HEK293 (cell line): ENCODE data around the gene KBTBD12.

Experiments
- CTCF ChIA-PET: fragments of 350-600 bp; formaldehyde crosslinking; extraction: SDS; loops from one replicate; lab custom pipeline; 2021; ENCODE audit warnings: antibody characterized with exemption; lab: Yijun Ruan, JAX
- POLR2A ChIA-PET: fragments of 300-600 bp; formaldehyde crosslinking; extraction: SDS; loops from one replicate; lab custom pipeline; 2020; ENCODE audit warnings: antibody characterized with exemption, inconsistent platforms; lab: Yijun Ruan, JAX
- H3K27ac ChIP-seq: fragments of 200-500 bp; sonication (Bioruptor generic); 2 replicates; pipeline ENCODE4 v1.5.1; 2014; ENCODE audit warnings: low read depth, low read length, control low read depth, inconsistent platforms; ENCODE audit errors: extremely low read depth
- H3K36me3 ChIP-seq, 2 experiments: fragments of 200-500 bp in 1 of 2; sonication (Bioruptor generic) in 1 of 2; 1 replicate in 1 of 2; 2 replicates in 1 of 2; pipeline ENCODE4 v1.5.1; 2014 to 2017; ENCODE audit warnings: inconsistent platforms in 2 of 2, low read length in 2 of 2; ENCODE audit not compliant: control insufficient read depth in 2 of 2, insufficient read depth in 1 of 2
- H3K4me1 ChIP-seq: fragments of 200-500 bp; sonication (Bioruptor generic); 2 replicates; pipeline ENCODE4 v1.5.1; 2014; ENCODE audit warnings: mild to moderate bottlenecking, low read length, inconsistent platforms; ENCODE audit not compliant: control insufficient read depth, insufficient read depth
- H3K4me3 ChIP-seq: 2 replicates; pipeline ENCODE4 v1.5.1; 2011; ENCODE audit warnings: low read depth, mild to moderate bottlenecking, control low read depth, low read length, moderate library complexity
- H3K9me3 ChIP-seq: fragments of 200-500 bp; sonication (Bioruptor generic); 2 replicates; pipeline ENCODE4 v1.5.1; 2014; ENCODE audit warnings: low read depth, low read length, inconsistent platforms; ENCODE audit not compliant: control insufficient read depth, insufficient read depth
- EGR2 ChIP-seq: fragments of 450-650 bp; formaldehyde crosslinking; IDR thresholded peaks from 2 replicates; pipeline ENCODE4 v1.5.1; 2016; ENCODE audit warnings: low read depth, missing biosample characterization, missing genetic modification characterization
- FEZF1 ChIP-seq: fragments of 450-650 bp; formaldehyde crosslinking; IDR thresholded peaks from 2 replicates; pipeline ENCODE4 v1.5.1; 2016; ENCODE audit warnings: missing biosample characterization, missing genetic modification characterization
- GLI4 ChIP-seq: fragments of 450-650 bp; formaldehyde crosslinking; IDR thresholded peaks from 2 replicates; pipeline ENCODE4 v1.5.1; 2016; ENCODE audit warnings: missing biosample characterization, missing genetic modification characterization
- GLIS1 ChIP-seq: fragments of 450-650 bp; formaldehyde crosslinking; IDR thresholded peaks from 2 replicates; pipeline ENCODE4 v1.5.1; 2016; ENCODE audit warnings: missing biosample characterization, missing genetic modification characterization
- HOXC10 ChIP-seq: sonication (generic); formaldehyde crosslinking; IDR thresholded peaks from 2 replicates; pipeline ENCODE4 v1.8.1; 2023; ENCODE audit warnings: mild to moderate bottlenecking, missing genetic modification reagents
- MEIS1 ChIP-seq: sonication (generic); formaldehyde crosslinking; IDR thresholded peaks from 2 replicates; pipeline ENCODE4 v1.8.1; 2022; ENCODE audit warnings: missing genetic modification reagents, mild to moderate bottlenecking, borderline replicate concordance
- OSR2 ChIP-seq: fragments of 450-650 bp; formaldehyde crosslinking; IDR thresholded peaks from 2 replicates; pipeline ENCODE4 v1.5.1; 2016; ENCODE audit warnings: missing biosample characterization, missing genetic modification characterization
- RBAK ChIP-seq: fragments of 450-650 bp; formaldehyde crosslinking; IDR thresholded peaks from 2 replicates; pipeline ENCODE4 v1.5.1; 2016; ENCODE audit warnings: missing biosample characterization, missing genetic modification characterization
- REPIN1 ChIP-seq: fragments of 450-650 bp; formaldehyde crosslinking; IDR thresholded peaks from 2 replicates; pipeline ENCODE4 v1.5.1; 2017; ENCODE audit warnings: missing biosample characterization, missing genetic modification characterization, low read depth
- SP2 ChIP-seq: fragments of 450-650 bp; formaldehyde crosslinking; IDR thresholded peaks from 2 replicates; pipeline ENCODE4 v1.5.1; 2016; ENCODE audit warnings: missing biosample characterization, missing genetic modification characterization
- ZBTB1 ChIP-seq: fragments of 450-650 bp; formaldehyde crosslinking; IDR thresholded peaks from 2 replicates; pipeline ENCODE4 v1.5.1; 2016; ENCODE audit warnings: missing biosample characterization, missing genetic modification characterization
- ZBTB11 ChIP-seq: fragments of 450-650 bp; formaldehyde crosslinking; conservative IDR thresholded peaks from 2 replicates; pipeline ENCODE4 v1.5.1; 2016; ENCODE audit warnings: low read depth, missing biosample characterization, missing genetic modification characterization
- ZBTB17 ChIP-seq: fragments of 450-650 bp; formaldehyde crosslinking; IDR thresholded peaks from 2 replicates; pipeline ENCODE4 v1.5.1; 2016; ENCODE audit warnings: missing biosample characterization, missing genetic modification characterization
- ZBTB20 ChIP-seq: fragments of 450-650 bp; formaldehyde crosslinking; IDR thresholded peaks from 2 replicates; pipeline ENCODE4 v1.5.1; 2016; ENCODE audit warnings: missing biosample characterization, missing genetic modification characterization
- ZBTB6 ChIP-seq: fragments of 450-650 bp; formaldehyde crosslinking; IDR thresholded peaks from 2 replicates; pipeline ENCODE4 v1.5.1; 2017; ENCODE audit warnings: missing biosample characterization, missing genetic modification characterization
- ZNF175 ChIP-seq: fragments of 450-650 bp; formaldehyde crosslinking; IDR thresholded peaks from 2 replicates; pipeline ENCODE4 v1.5.1; 2016; ENCODE audit warnings: missing biosample characterization, missing genetic modification characterization
- ZNF18 ChIP-seq: fragments of 450-650 bp; formaldehyde crosslinking; IDR thresholded peaks from 2 replicates; pipeline ENCODE4 v1.5.1; 2016; ENCODE audit warnings: missing biosample characterization, missing genetic modification characterization
- ZNF19 ChIP-seq: fragments of 450-650 bp; formaldehyde crosslinking; IDR thresholded peaks from 2 replicates; pipeline ENCODE4; 2016; ENCODE audit warnings: missing biosample characterization, missing genetic modification characterization, low read depth
- ZNF302 ChIP-seq: fragments of 450-650 bp; formaldehyde crosslinking; IDR thresholded peaks from 2 replicates; pipeline ENCODE4 v1.5.1; 2016; ENCODE audit warnings: missing biosample characterization, missing genetic modification characterization, low read depth
- ZNF37A ChIP-seq: fragments of 450-650 bp; IDR thresholded peaks from 2 replicates; pipeline ENCODE4 v1.5.1; 2018; ENCODE audit warnings: missing biosample characterization, missing genetic modification characterization
- ZNF423 ChIP-seq: fragments of 450-650 bp; formaldehyde crosslinking; IDR thresholded peaks from 2 replicates; pipeline ENCODE4 v1.5.1; 2016; ENCODE audit warnings: missing biosample characterization, missing genetic modification characterization
- ZNF449 ChIP-seq: fragments of 450-650 bp; formaldehyde crosslinking; IDR thresholded peaks from 2 replicates; pipeline ENCODE4 v1.5.1; 2017; ENCODE audit warnings: missing biosample characterization, mild to moderate bottlenecking, missing genetic modification characterization, moderate library complexity
- ZNF521 ChIP-seq: fragments of 450-650 bp; formaldehyde crosslinking; IDR thresholded peaks from 2 replicates; pipeline ENCODE4 v1.5.1; 2017; ENCODE audit warnings: missing biosample characterization, mild to moderate bottlenecking, missing genetic modification characterization
- ZNF777 ChIP-seq: fragments of 450-650 bp; formaldehyde crosslinking; IDR thresholded peaks from 2 replicates; pipeline ENCODE4 v1.5.1; 2017; ENCODE audit warnings: missing biosample characterization, missing genetic modification characterization, borderline replicate concordance
- ZNF792 ChIP-seq: fragments of 450-650 bp; formaldehyde crosslinking; IDR thresholded peaks from 2 replicates; pipeline ENCODE4 v1.5.1; 2016; ENCODE audit warnings: missing biosample characterization, missing genetic modification characterization
- ZSCAN30 ChIP-seq: fragments of 450-650 bp; IDR thresholded peaks from 2 replicates; pipeline ENCODE4 v1.5.1; 2018; ENCODE audit warnings: missing biosample characterization, mild to moderate bottlenecking, missing genetic modification characterization, moderate library complexity
- ZXDB ChIP-seq: fragments of 450-650 bp; formaldehyde crosslinking; IDR thresholded peaks from 2 replicates; pipeline ENCODE4 v1.5.1; 2016; ENCODE audit warnings: missing biosample characterization, missing genetic modification characterization

Gene KBTBD12

GRCh38 chr3:127985216-127985615, 70.2 kb downstream of the KBTBD12 start:
- no peak overlapping the region for H3K4me3 ChIP-seq
- H3K36me3 ChIP-seq = no peaks in the 10 kb centered on the region
- no peak overlapping the region for H3K27ac ChIP-seq
- H3K4me1 ChIP-seq = no peaks in the 10 kb centered on the region
- no peak for TF ChIP-seq OSR2 (tag by site-specific recombination)
- no peak for TF ChIP-seq ZNF37A (tag by site-specific recombination)
- CTCF ChIA-PET = interaction anchor here (1.5 kb wide), 1 partner anchor 14 kb away, joined by 5 read pairs; no protein-coding TSS in a partner anchor
- POLR2A ChIA-PET = no interaction called here
- no peaks in the 10 kb centered on the region for H3K9me3 ChIP-seq

- POLR2A ChIA-PET = no interaction called here
- Histone ChIP-seq H3K27ac (no peak overlapping the region), H3K9me3 (no peaks in the 10 kb centered on the region), H3K36me3 (no peaks in the 10 kb centered on the region), H3K4me1 (no peaks in the 10 kb centered on the region), H3K4me3 (no peak overlapping the region)
- CTCF ChIA-PET = interaction anchor here (1.5 kb wide), 1 partner anchor 14 kb away, joined by 5 read pairs; no protein-coding TSS in a partner anchor
- no peak for TF ChIP-seq ZSCAN30 (tag by site-specific recombination)
- TF ChIP-seq ZNF423 = no peak
- no peak for TF ChIP-seq ZXDB
- no peak for TF ChIP-seq REPIN1 (tag by site-specific recombination)
- no peak for TF ChIP-seq MEIS1 (CRISPR knock-in tag)
- no peak for TF ChIP-seq RBAK (tag by site-specific recombination)
- no peak for TF ChIP-seq ZBTB17 (tag by site-specific recombination)
- TF ChIP-seq SP2 (tag by site-specific recombination) = no peak
- no peak for TF ChIP-seq ZBTB1 (tag by site-specific recombination)
- TF ChIP-seq ZNF521 (tag by site-specific recombination) = no peak
- TF ChIP-seq HOXC10 (CRISPR knock-in tag) = no peak
- TF ChIP-seq ZBTB6 = no peak
- TF ChIP-seq ZNF792 = no peak
- no peak for TF ChIP-seq ZNF302 (tag by site-specific recombination)
Observed at GRCh38 chr3:127985655-127986225, 70.7 kb downstream of the KBTBD12 start.

- ChIA-PET POLR2A (no interaction called here), CTCF (interaction anchor here (1.5 kb wide), 1 partner anchor 15 kb away, joined by 5 read pairs; no protein-coding TSS in a partner anchor)
- Histone ChIP-seq H3K4me3 (no peak overlapping the region), H3K9me3 (no peaks in the 10 kb centered on the region), H3K36me3 (no peaks in the 10 kb centered on the region), H3K4me1 (no peaks in the 10 kb centered on the region), H3K27ac (no peak overlapping the region)
- TF ChIP-seq REPIN1 (tag by site-specific recombination) (no peak), ZNF175 (tag by site-specific recombination) (no peak), ZNF777 (tag by site-specific recombination) (no peak), ZBTB11 (no peak), ZNF18 (tag by site-specific recombination) (no peak), GLI4 (no peak), EGR2 (tag by site-specific recombination) (no peak), GLIS1 (no peak), ZNF792 (no peak), ZNF19 (tag by site-specific recombination) (no peak), FEZF1 (tag by site-specific recombination) (no peak), ZNF449 (tag by site-specific recombination) (no peak), ZBTB20 (tag by site-specific recombination) (no peak)
Observed at GRCh38 chr3:127986803-127987202, 71.8 kb downstream of the KBTBD12 start.
